GM20000 (cell line): ENCODE measurements around the gene LYPD5.

Experiments
- DNase-seq: peaks from one replicate; pipeline ENCODE4 v3.0.0; 2012; ENCODE audit warnings: low spot score
- TF ChIP-seq, protein P1 (sequence below): IDR thresholded peaks from 2 replicates; pipeline ENCODE4 v1.5.1; 2012; ENCODE audit warnings: mild to moderate bottlenecking, control low read depth; ENCODE audit errors: extremely low read depth, missing control alignments

The LYPD5 gene

DNA sequence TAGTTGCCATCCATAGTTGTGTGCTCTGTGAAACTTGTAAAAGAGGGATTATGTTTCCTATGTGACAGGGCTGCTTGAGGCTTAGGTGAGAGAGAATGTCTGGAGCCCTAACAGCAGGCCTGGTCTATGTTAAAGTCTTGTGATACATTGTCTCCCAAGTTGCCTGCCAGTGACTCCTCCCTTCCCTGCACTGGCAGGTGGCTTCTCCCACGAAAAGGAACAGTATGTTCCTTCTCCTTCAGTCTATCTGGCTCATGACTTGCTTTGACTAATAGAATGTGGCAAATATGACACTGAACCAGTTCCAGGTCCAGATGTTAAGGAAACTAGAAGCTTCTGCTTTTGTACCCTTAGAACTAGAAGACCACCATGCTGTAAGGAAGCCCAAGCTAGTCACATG lies 15.6 kb downstream of the LYPD5 start:
- TF ChIP-seq, protein P1, sequence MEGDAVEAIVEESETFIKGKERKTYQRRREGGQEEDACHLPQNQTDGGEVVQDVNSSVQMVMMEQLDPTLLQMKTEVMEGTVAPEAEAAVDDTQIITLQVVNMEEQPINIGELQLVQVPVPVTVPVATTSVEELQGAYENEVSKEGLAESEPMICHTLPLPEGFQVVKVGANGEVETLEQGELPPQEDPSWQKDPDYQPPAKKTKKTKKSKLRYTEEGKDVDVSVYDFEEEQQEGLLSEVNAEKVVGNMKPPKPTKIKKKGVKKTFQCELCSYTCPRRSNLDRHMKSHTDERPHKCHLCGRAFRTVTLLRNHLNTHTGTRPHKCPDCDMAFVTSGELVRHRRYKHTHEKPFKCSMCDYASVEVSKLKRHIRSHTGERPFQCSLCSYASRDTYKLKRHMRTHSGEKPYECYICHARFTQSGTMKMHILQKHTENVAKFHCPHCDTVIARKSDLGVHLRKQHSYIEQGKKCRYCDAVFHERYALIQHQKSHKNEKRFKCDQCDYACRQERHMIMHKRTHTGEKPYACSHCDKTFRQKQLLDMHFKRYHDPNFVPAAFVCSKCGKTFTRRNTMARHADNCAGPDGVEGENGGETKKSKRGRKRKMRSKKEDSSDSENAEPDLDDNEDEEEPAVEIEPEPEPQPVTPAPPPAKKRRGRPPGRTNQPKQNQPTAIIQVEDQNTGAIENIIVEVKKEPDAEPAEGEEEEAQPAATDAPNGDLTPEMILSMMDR: no peak

GRCh38 chr19:43784981-43785808 lies 17.1 kb downstream of the LYPD5 start:
- TF ChIP-seq, protein P1: peak; percentile 98

More for the DNA sequence above, 15.6 kb downstream of the LYPD5 start:
- no peak for DNase-seq

DNA sequence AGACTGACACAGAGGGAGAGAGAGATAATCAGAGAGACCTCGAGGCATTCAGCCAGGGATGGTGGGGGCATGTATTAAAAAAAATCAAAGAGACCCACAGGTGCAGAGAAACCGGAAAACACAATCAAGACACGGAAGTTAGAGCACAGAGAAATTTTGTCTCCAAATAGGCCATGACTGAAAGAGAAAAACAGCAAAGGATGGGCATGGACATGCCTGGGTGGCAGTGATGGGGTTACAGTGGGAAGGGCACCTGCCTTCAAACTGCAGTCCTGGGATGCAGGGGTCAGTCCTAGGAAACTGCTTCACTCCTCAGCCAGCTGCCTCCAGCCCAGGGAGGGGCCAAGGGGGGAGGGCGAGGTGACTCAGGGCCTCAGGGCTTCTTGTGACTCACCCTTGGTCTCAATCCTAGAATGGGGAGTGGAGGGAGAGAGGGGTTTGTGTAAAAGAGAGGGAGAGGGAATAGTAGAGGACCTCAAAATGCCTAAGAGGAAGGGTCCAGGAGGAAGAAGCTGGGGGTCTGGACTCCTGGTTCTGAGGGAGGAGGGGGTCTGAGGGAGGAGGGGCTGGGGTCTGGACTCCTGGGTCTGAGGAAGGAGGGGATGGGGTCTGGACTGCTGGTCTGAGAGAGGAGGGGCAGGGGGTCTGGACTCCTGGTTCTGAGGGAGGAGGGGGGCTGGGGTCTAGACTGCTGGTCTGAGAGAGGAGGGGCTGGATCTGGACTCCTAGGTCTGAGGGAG lies 17.8 kb downstream of the LYPD5 start:
- peak; percentile 45 for DNase-seq
- TF ChIP-seq, protein P1: no peak

More at GRCh38 chr19:43784981-43785808, 17.1 kb downstream of the LYPD5 start:
- peak; percentile 77 for DNase-seq

DNA sequence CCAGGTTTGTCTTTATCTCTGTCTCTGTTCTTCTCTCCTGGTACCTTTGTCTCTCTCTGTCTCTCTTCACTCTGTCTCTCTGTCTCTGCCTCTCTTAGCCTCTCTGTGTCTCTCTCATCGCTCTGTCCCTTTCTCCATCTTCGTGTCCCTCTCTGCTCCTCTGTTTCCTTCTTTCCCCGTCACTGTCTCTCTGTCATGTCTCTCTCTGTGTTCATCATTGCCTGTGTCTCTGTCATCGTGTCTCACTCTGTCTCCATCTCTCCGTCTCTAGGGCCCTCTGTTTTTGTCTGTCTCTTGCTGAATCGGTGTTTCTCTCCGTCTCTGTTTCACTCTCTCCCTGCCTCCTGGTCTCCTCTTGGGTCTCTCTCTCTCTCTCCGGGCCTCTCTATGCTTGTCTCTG lies 18.6 kb downstream of the LYPD5 start:
- DNase-seq: no peak
- TF ChIP-seq, protein P1: no peak

- no peak for DNase-seq
- TF ChIP-seq, protein P1: no peak
Measured at GRCh38 chr19:43782689-43783231, 19.5 kb downstream of the LYPD5 start.

GRCh38 chr19:43782311-43782660 lies 20.0 kb downstream of the LYPD5 start:
- no peak for DNase-seq
- TF ChIP-seq, protein P1: no peak
